Raji (cell line): ENCODE data around the gene AGPAT1.

Experiments
- POLR2A ChIP-seq: IDR thresholded peaks from 2 replicates; pipeline ENCODE4 v1.6.1; 2011; ENCODE audit warnings: low read depth, low read length, control low read depth; ENCODE audit not compliant: insufficient read depth

Gene AGPAT1

GRCh38 chr6:32128751-32129296, 47.1 kb downstream of the AGPAT1 start:
- TF ChIP-seq POLR2A = no peak

DNA sequence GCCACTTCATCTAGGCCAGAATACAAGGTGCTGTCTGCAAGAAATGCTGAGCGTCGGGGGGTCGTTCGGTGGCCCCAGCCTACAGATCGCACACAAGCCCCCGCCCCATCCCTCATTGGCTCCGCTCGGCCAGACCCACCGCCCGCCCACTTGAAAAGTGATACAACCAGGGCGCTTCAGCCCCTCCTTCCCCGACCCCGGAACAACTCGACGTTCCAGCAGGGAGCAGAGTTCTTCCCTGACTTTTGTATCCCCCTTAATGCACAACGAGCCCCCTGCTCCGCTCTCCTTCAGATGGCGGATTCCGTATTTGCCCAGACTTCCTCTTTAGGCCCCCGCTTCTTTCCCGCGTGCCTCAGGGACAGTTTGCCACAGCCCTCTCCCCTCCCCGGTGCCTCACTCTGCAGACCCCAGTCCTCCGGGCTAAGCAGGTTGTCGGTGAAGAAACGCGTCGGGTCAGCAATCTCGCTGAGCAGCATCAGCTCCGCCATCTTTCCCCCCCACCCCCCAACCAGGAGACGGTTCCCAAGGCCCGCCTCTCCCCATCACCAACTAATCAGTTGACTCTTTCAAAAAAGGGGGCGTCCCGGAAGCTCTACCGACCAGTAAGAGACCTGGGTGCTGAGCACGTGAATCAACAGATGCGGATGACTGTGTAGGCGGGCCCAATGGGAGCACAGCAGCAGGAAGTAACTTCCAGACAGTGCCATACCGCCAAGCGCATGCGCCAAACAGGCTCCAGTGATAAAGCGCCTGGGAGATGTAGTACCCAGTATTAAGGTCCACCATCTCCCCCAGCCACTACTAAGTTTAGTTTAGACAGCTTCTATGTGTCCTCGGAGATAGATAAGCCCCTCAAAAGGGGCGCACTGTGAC, 47.9 kb downstream of the AGPAT1 start, which contains the start of gene ATF6B:
Gene ATF6B (minus strand): TSS at position 530 of the 876 bp plus-strand sequence. CDS start 39 bp downstream, at position 491.
- peak; percentile 74 for TF ChIP-seq POLR2A

GRCh38 chr6:32127409-32127716, 48.5 kb downstream of the AGPAT1 start:
- no peak for TF ChIP-seq POLR2A

GRCh38 chr6:32126880-32127279, 49.0 kb downstream of the AGPAT1 start:
- no peak for TF ChIP-seq POLR2A

DNA sequence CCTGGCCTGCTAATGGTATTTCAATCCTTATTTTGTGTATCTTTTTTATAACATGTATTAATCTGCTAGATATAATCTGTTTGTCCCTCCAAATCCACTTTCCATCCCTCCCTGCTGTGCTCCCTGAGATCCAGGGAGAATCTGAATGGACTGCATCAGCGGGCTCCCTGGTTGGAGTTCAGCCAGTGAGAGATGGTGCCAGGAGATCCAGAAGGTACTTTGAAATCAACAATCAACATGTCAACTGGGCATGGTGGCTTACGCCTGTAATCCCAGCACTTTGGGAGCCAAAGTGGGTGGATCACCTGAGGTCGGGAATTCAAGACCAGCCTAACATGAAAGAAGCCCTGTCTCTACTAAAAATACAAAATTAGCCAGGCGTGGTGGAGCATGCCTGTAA, 52.2 kb downstream of the AGPAT1 start:
- no peak for TF ChIP-seq POLR2A

GRCh38 chr6:32120573-32121059, 55.3 kb downstream of the AGPAT1 start:
- no peak for TF ChIP-seq POLR2A

DNA sequence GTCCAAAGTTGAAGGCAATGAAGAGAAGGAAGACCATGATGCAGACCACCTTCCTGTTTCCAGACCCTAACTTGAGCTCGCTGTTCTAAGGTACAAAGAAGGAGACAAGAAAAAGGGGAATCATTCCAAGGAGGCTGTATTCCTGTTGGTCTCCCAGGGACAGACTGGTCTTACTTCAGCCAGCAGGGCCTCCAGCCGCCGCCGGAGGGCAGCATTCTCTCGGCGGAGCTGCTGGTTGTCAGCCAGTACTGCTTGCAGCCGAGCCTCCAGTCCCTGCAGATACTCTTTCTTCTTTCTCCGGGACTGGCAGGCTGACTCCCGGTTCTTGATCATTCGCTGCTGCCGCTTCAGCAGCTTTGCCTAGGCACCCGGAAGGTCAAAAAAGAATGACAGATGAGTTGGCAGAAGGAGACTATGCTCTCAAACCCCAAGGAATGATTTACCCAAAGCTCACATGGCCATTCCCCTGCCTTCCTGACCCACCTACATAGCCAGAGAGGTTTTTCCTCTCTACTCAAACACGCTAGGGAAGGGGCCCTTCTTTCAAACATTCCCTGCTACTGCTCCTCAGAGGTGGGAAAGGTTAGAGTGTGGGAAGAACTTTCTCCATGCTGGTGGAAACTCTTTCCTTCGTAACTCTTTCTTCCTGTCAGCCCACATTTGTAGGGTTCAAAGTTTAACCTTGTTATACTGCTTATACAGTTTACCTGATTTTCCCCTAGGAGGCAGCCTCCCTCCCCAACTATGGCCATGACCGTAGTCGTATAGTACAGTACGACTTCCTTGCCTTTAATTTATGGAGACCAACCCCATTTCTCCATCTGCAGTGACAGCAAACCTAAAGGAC, 56.9 kb downstream of the AGPAT1 start:
- no peak for TF ChIP-seq POLR2A
